Measurements from ENCODE around the gene PNPLA7.

PNPLA7 gene

DNA sequence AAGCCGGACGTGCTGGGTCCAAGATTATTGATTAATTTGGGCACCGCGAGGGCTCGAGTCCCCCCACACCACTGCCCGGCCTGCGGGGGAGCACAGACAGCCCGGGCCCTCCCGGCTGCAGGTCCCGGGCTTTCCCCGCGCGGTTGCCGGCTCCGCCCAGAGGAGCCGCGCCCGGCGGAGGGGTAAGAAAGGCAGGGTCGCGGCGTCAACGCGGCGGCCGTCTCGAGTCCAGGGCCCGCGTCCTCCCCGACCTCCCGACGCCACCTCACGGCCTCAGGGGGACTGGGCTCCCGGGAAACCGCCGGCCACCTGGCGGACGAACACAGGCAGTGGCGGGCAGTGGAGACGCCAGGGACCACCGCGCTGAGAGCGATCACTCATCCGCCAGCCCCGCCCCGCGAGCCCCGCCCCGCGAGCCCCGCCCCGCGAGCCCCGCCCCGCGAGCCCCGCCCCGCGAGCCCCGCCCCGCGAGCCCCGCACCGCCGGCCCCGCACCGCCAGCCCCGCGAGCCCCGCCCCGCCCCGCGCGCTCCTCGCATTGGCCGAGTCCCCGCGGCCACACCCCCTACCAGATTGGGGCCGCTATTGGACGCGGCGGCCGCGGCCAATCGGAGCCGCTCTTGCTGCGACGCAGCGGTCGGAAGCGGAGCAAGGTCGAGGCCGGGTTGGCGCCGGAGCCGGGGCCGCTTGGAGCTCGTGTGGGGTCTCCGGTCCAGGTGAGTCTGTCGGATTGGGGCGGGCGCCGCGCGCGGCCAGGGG lies 1.2 kb upstream of the PNPLA7 start, which contains the start of gene MRPL41:
MRPL41 (plus strand) TSS at position 616 of the 758 bp plus-strand sequence. CDS start 203 bp downstream, outside the sequence.
- H3K4me1 ChIP-seq (ENCODE audit: control insufficient read depth, insufficient read depth, low read length), result no peaks in the 10 kb centered on the region
- POLR2A ChIA-PET, result interaction anchor here (0.6 to 1.9 kb wide), 15 partner anchors 9 to 362 kb away, joined by 3 to 9 read pairs (median 5); partner anchors contain the start of genes ARRDC1, DPH7, EXD3 and NOXA1
- H3K4me3 ChIP-seq (ENCODE audit: low read depth, low read length), result peak within 1 kb of the TSS; percentile 77
- H3K27ac ChIP-seq (ENCODE audit: extremely low read depth, low read depth, low read length), result peak within 1 kb of the TSS; percentile 73; the same call in 1 of the 2 replicates
- no peaks in the 10 kb centered on the region for H3K9me3 ChIP-seq (ENCODE audit: control insufficient read depth, insufficient read depth, low read depth, low read length)
- peaks cover 4 to 33% of the 10 kb centered on the region in 2 experiments; a peak in 2 of 3 replicates for H3K36me3 ChIP-seq (ENCODE audit: control insufficient read depth in 2 of 2, insufficient read depth in 1 of 2, low read length in 2 of 2)
- CTCF ChIA-PET, result interaction anchor here (0.6 to 1.7 kb wide), 15 partner anchors 14 to 516 kb away, joined by 3 to 8 read pairs (median 3); no protein-coding TSS in a partner anchor
- TF ChIP-seq ZNF768 (tag by site-specific recombination; IDR thresholded peaks at IDR 0.05) (no peak), ZNF16 (tag by site-specific recombination; IDR thresholded peaks at IDR 0.05; ENCODE audit: low read depth) (no peak), ZBTB7A (tag by site-specific recombination; IDR thresholded peaks at IDR 0.05; ENCODE audit: low read depth) (peak; percentile 97), ZNF354C (tag by site-specific recombination; IDR thresholded peaks at IDR 0.05; ENCODE audit: borderline replicate concordance, low read depth) (no peak), GLI2 (tag by site-specific recombination; IDR thresholded peaks at IDR 0.05; ENCODE audit: borderline replicate concordance, low read depth) (no peak), YY1 (tag by site-specific recombination; IDR thresholded peaks at IDR 0.05) (no peak), IKZF3 (tag by site-specific recombination; IDR thresholded peaks at IDR 0.05) (peak; percentile 55; the same call in 1 of the 2 replicates), ZSCAN16 (tag by site-specific recombination; IDR thresholded peaks at IDR 0.05) (no peak), KLF7 (tag by site-specific recombination; IDR thresholded peaks at IDR 0.05; ENCODE audit: borderline replicate concordance) (peak; percentile 44; the same call in 1 of the 2 replicates), ZNF341 (tag by site-specific recombination; IDR thresholded peaks at IDR 0.05; ENCODE audit: low read depth) (0 out of 2 replicates have a peak, but pooled peaks have one; percentile 8), ZNF404 (tag by site-specific recombination; IDR thresholded peaks at IDR 0.05) (no peak), PRDM1 (tag by site-specific recombination; IDR thresholded peaks at IDR 0.05) (no peak), ZNF571 (tag by site-specific recombination; IDR thresholded peaks at IDR 0.05) (no peak), ZNF140 (tag by site-specific recombination; IDR thresholded peaks at IDR 0.05) (no peak), ZNF501 (tag by site-specific recombination; IDR thresholded peaks at IDR 0.05) (no peak), ZSCAN30 (tag by site-specific recombination; IDR thresholded peaks at IDR 0.05) (peak; percentile 29; the same call in 1 of the 2 replicates), SCRT2 (tag by site-specific recombination; IDR thresholded peaks at IDR 0.05) (no peak), ZBTB48 (tag by site-specific recombination; IDR thresholded peaks at IDR 0.05) (peak; percentile 80), KLF10 (tag by site-specific recombination; IDR thresholded peaks at IDR 0.05) (peak; percentile 93), GLIS1 (tag by site-specific recombination; IDR thresholded peaks at IDR 0.05) (peak; percentile 64), KLF16 (tag by site-specific recombination; IDR thresholded peaks at IDR 0.05) (0 out of 2 replicates have a peak, but pooled peaks have one; percentile 30), ZNF433 (tag by site-specific recombination; IDR thresholded peaks at IDR 0.05; ENCODE audit: low read depth) (no peak), ZNF785 (tag by site-specific recombination; IDR thresholded peaks at IDR 0.05) (peak; percentile 46; the same call in 1 of the 2 replicates), ZNF169 (tag by site-specific recombination; IDR thresholded peaks at IDR 0.05) (no peak), ZNF211 (tag by site-specific recombination; IDR thresholded peaks at IDR 0.05; ENCODE audit: low read depth) (no peak), GLIS2 (tag by site-specific recombination; IDR thresholded peaks at IDR 0.05) (peak; percentile 92)
- TF ChIP-seq, protein P1, sequence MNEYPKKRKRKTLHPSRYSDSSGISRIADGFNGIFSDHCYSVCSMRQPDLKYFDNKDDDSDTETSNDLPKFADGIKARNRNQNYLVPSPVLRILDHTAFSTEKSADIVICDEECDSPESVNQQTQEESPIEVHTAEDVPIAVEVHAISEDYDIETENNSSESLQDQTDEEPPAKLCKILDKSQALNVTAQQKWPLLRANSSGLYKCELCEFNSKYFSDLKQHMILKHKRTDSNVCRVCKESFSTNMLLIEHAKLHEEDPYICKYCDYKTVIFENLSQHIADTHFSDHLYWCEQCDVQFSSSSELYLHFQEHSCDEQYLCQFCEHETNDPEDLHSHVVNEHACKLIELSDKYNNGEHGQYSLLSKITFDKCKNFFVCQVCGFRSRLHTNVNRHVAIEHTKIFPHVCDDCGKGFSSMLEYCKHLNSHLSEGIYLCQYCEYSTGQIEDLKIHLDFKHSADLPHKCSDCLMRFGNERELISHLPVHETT (tag by site-specific recombination; IDR thresholded peaks at IDR 0.05), result no peak
- TF ChIP-seq, protein P2, sequence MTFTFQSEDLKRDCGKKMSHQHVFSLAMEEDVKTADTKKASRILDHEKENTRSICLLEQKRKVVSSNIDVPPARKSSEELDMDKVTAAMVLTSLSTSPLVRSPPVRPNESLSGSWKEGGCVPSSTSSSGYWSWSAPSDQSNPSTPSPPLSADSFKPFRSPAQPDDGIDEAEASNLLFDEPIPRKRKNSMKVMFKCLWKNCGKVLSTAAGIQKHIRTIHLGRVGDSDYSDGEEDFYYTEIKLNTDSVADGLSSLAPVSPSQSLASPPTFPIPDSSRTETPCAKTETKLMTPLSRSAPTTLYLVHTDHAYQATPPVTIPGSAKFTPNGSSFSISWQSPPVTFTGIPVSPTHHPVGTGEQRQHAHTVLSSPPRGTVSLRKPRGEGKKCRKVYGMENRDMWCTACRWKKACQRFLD (tag by site-specific recombination; IDR thresholded peaks at IDR 0.05), result no peak
- TF ChIP-seq, protein P3, sequence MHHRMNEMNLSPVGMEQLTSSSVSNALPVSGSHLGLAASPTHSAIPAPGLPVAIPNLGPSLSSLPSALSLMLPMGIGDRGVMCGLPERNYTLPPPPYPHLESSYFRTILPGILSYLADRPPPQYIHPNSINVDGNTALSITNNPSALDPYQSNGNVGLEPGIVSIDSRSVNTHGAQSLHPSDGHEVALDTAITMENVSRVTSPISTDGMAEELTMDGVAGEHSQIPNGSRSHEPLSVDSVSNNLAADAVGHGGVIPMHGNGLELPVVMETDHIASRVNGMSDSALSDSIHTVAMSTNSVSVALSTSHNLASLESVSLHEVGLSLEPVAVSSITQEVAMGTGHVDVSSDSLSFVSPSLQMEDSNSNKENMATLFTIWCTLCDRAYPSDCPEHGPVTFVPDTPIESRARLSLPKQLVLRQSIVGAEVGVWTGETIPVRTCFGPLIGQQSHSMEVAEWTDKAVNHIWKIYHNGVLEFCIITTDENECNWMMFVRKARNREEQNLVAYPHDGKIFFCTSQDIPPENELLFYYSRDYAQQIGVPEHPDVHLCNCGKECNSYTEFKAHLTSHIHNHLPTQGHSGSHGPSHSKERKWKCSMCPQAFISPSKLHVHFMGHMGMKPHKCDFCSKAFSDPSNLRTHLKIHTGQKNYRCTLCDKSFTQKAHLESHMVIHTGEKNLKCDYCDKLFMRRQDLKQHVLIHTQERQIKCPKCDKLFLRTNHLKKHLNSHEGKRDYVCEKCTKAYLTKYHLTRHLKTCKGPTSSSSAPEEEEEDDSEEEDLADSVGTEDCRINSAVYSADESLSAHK (tag by site-specific recombination; IDR thresholded peaks at IDR 0.05), result peak; percentile 97
- TF ChIP-seq, protein P4, sequence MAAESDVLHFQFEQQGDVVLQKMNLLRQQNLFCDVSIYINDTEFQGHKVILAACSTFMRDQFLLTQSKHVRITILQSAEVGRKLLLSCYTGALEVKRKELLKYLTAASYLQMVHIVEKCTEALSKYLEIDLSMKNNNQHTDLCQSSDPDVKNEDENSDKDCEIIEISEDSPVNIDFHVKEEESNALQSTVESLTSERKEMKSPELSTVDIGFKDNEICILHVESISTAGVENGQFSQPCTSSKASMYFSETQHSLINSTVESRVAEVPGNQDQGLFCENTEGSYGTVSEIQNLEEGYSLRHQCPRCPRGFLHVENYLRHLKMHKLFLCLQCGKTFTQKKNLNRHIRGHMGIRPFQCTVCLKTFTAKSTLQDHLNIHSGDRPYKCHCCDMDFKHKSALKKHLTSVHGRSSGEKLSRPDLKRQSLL (tag by site-specific recombination; IDR thresholded peaks at IDR 0.05), result peak; percentile 58; the same call in 1 of the 2 replicates
- TF ChIP-seq, protein P5, sequence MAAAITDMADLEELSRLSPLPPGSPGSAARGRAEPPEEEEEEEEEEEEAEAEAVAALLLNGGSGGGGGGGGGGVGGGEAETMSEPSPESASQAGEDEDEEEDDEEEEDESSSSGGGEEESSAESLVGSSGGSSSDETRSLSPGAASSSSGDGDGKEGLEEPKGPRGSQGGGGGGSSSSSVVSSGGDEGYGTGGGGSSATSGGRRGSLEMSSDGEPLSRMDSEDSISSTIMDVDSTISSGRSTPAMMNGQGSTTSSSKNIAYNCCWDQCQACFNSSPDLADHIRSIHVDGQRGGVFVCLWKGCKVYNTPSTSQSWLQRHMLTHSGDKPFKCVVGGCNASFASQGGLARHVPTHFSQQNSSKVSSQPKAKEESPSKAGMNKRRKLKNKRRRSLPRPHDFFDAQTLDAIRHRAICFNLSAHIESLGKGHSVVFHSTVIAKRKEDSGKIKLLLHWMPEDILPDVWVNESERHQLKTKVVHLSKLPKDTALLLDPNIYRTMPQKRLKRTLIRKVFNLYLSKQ (tag by site-specific recombination; IDR thresholded peaks at IDR 0.05; ENCODE audit: borderline replicate concordance), result no peak

Measured in HEK293 (cell line).